ENCODE data around the gene HBG2.
"Not testable (repeated sequence)": the region's sequence is repeated elsewhere in the genome, so short reads cannot be mapped to it uniquely, and the experiment has no call there.

HBG2 gene

DNA sequence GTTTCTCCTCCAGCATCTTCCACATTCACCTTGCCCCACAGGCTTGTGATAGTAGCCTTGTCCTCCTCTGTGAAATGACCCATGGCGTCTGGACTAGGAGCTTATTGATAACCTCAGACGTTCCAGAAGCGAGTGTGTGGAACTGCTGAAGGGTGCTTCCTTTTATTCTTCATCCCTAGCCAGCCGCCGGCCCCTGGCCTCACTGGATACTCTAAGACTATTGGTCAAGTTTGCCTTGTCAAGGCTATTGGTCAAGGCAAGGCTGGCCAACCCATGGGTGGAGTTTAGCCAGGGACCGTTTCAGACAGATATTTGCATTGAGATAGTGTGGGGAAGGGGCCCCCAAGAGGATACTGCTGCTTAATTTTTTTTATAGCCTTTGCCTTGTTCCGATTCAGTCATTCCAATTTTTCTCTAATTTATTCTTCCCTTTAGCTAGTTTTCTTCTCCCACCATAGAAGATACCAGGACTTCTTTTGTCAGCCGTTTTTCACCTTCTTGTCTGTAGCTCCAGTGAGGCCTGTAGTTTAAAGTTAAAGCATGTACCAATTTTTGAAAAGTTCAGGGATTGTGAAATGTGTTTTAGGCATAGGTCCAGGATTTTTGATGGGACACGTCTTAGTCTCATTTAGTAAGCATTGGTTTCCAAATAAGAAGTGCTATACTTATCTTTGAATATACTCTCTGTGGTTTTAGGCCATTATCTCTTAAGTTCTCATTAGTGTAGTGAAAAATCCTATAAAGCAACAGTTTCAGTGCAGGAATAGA, at the start of gene HBG2:
Gene HBG2, minus strand, starts transcription at position 136 of the 768 bp plus-strand sequence. Its CDS starts 53 bp downstream, at position 83.
- not testable (repeated sequence) for FAIRE-seq; DNase-seq (ENCODE audit: low spot score)

GRCh38 chr11:5304046-5304445, 49.5 kb upstream of the HBG2 start:
- DNase-seq (ENCODE audit: low spot score) (no peak), FAIRE-seq (no peak)

GRCh38 chr11:5303626-5304025, 49.0 kb upstream of the HBG2 start:
- FAIRE-seq (no peak), DNase-seq (ENCODE audit: low spot score) (no peak)

DNA sequence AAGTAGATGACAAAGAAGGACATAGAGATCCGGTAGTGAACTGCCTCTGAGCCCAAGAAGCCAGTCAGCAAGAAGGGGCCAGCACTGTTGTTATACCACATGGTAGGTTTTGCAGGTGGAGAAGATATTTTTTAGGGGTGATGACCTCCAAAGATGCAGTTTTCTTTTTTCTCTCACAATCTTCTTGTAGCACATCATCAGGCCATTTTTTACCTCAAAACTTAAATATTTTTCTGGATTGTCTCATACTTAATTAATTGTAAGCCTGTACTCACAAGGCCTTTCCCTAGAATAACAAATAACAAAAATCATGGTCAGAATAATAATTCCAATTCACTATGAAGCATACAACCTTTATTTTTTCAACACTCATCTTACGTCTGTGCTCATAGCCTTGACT, 47.3 kb upstream of the HBG2 start, which contains the start of gene OR51B4:
Gene OR51B4, minus strand, starts transcription at position 101 of the 400 bp plus-strand sequence. Its CDS starts 0 bp downstream, at position 101.
- no peak for FAIRE-seq
- no peak for DNase-seq (ENCODE audit: low spot score)

- FAIRE-seq = no peak
- DNase-seq (ENCODE audit: low spot score) = no peak
Observed at GRCh38 chr11:5300251-5300650, 45.7 kb upstream of the HBG2 start.

- no peak for FAIRE-seq
- DNase-seq (ENCODE audit: low spot score) = no peak
Observed at GRCh38 chr11:5298451-5298850, 43.9 kb upstream of the HBG2 start.

DNA sequence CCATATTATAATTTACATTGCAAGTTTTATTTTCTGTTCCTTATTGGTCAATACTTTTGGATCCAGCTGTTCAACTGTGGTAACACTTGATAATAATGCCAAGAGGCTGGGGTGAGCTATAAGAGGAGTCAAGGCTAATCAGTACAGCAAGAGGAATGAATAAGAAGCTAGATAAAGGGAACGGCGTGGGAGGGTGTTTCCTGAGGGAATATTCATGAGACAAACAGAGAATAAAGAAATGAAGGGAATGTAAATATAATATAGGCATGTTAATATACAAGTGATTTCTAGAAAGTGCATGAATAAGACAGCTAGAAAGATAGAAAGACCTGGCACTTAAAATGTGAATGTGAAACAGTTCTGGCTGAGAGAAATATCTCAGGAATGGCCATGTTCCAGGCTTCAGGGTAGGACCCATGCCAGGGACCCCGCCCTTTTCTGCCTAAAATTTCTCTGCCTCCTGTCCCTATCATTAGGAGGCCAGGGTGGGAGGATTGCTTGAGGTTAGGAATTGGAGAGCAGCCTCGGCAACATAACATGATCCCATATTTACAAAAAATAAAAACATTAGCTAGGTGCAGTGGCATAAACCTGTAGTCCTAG, 43.2 kb upstream of the HBG2 start:
- no peak for FAIRE-seq
- DNase-seq (ENCODE audit: low spot score) = no peak

GRCh38 chr11:5294342-5294995, 39.9 kb upstream of the HBG2 start:
- not testable (repeated sequence) for FAIRE-seq

GRCh38 chr11:5293028-5293427, 38.4 kb upstream of the HBG2 start:
- FAIRE-seq (no peak), DNase-seq (ENCODE audit: low spot score) (no peak)

More at GRCh38 chr11:5294342-5294995, 39.9 kb upstream of the HBG2 start:
- not testable (repeated sequence) for DNase-seq (ENCODE audit: low spot score)

DNA sequence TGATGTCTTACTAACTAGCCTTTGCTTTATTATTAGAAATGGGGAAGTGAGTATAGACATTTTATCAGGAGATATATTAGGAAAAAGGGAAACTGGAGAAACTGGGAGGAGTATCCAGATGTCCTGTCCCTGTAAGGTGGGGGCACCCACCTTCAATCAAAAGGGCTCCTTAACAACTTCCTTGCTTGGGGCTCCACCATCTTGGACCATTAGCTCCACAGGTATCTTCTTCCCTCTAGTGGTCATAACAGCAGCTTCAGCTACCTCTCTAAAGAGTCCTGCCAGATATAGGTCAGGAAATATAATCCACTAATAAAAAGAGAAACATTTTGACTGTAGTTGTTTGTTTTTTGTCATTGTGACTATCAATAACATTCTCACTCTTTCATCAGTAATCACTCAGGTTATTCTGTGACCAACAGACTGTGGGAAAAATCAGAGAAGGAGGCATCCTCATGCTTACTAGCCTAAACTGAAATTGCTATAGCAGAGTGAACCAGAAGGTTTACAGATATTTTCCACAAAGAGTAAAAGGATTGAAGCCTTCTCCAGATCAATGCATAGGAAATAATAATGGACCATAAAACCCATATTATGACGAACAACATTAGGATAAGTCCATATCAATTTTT, 36.7 kb upstream of the HBG2 start:
- FAIRE-seq = no peak
- peak; percentile 11 for DNase-seq (ENCODE audit: low spot score)

DNA sequence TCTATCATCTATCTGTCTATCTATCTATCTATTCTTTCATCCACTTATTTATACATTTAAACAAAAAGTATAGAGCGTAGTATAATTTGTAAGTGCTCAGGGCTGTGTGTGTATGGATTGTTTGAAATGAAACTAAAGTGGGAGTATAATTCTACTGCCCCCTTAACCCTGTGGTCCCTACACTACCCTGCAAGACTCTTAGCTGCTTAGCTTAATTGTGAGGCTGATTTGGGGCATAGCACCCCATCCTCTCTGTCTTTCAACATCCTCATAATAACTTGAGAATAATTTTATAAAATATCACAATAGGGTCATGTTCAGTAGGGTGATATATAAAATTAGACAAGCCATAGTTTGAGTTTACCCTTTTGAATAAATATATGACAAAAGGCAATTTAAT, 35.5 kb upstream of the HBG2 start:
- FAIRE-seq (no peak), DNase-seq (ENCODE audit: low spot score) (no peak)

DNA sequence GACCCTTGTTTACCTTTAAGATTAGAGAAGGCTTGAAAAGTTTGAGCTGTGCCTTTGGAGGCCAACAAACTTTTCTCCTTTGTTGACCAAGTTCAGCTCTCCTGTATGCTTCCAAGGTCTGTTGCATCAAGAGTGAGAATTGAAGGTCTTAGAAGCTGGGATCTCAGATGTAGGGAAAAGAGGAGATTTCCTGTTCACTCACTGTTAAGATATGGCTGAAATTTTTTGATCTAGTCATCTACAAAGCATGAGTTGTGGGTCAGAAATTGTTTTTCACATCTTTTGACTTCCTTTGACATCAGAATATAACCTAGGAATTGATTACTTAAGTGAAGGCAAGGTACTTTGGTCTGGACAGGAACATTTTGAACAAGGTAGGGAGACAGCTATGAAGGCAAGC, 35.1 kb upstream of the HBG2 start:
- FAIRE-seq = no peak
- no peak for DNase-seq (ENCODE audit: low spot score)

DNA sequence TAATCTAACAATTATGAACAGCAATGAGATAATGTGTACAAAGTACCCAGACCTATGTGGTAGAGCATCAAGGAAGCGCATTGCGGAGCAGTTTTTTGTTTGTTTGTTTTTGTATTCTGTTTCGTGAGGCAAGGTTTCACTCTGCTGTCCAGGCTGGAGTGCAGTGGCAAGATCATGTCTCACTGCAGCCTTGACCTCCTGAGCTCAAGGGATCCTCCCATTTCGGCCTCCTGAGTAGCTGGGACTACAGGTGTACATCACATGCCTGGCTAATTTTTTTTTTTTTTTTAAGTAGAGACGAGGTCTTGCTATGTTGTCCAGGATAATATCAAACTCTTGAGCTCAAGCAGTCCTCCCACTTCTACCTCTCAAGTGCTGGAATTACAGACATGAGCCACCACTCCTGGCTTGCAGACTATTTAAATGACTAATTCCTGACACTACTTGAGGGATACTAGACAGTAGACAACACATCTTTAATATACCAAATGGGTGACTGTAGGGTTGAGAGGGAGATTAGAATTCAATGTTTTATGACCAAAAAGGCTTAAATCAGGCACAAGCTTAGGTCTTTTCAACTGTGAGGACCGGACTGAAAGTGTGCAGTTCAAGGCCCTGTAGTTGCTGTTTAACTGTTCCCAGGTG, 34.4 kb upstream of the HBG2 start:
- DNase-seq (ENCODE audit: low spot score) (no peak), FAIRE-seq (no peak)

DNA sequence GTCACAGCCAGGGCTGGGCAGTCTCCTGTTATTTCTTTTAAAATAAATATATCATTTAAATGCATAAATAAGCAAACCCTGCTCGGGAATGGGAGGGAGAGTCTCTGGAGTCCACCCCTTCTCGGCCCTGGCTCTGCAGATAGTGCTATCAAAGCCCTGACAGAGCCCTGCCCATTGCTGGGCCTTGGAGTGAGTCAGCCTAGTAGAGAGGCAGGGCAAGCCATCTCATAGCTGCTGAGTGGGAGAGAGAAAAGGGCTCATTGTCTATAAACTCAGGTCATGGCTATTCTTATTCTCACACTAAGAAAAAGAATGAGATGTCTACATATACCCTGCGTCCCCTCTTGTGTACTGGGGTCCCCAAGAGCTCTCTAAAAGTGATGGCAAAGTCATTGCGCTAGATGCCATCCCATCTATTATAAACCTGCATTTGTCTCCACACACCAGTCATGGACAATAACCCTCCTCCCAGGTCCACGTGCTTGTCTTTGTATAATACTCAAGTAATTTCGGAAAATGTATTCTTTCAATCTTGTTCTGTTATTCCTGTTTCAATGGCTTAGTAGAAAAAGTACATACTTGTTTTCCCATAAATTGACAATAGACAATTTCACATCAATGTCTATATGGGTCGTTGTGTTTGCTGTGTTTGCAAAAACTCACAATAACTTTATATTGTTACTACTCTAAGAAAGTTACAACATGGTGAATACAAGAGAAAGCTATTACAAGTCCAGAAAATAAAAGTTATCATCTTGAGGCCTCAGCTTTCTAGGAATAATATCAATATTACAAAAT, 33.7 kb upstream of the HBG2 start:
- DNase-seq (ENCODE audit: low spot score) = no peak
- no peak for FAIRE-seq

DNA sequence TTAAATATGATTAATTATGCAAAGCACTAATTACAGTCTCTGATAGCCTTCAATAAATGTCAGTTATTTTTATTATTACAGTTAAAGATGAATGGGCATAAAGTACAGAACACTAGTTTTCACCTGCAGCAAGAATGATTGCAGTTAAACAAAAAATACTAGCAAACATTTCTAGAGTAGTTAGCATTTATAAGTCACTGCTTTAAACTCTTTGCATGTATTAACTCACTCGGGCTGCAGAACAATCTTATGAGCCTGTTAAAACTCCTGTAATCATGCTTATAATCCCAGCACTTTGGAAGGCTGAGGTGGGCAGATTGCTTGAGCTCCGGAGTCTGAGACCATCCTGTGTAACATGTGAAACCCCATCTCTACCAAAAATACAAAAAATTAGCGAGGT, 32.3 kb upstream of the HBG2 start:
- FAIRE-seq = no peak
- no peak for DNase-seq (ENCODE audit: low spot score)

- no peak for DNase-seq (ENCODE audit: low spot score)
- FAIRE-seq = no peak
Observed at GRCh38 chr11:5286351-5286750, 31.8 kb upstream of the HBG2 start.

DNA sequence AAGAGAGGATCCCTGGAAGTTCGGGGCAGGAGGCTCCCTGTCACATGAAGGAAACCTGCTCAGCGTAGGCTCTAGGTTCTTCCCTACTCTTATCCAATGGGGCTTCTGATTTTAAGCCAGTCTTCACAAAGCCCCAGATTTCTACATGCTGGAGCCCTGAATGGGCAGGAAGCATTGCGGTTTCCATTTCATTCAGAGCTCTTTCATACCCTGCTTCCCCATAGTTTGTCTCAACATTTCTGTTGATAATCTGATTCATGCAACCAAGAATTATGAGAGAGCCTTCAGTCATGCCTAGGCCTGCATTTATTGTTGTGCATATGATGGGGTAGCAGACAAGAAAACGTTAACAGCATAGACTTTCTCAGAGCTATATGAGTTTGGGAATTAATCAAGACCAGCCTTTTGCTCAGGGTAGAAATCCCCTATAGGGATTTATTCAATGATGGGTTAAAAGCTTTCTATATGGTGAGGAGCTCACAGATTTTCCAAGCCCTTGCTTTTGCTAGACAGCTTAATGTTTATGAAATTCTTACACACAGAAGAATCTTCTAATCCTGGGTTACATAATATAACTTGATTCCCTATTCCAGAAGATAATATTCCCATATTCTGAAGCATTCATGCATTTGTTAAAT, 31.2 kb upstream of the HBG2 start:
- DNase-seq (ENCODE audit: low spot score) = no peak
- FAIRE-seq = no peak

- DNase-seq (ENCODE audit: low spot score) (no peak), FAIRE-seq (no peak)
Observed at GRCh38 chr11:5284637-5285036, 30.1 kb upstream of the HBG2 start.

GRCh38 chr11:5283882-5284281, 29.3 kb upstream of the HBG2 start:
- DNase-seq (ENCODE audit: low spot score) = no peak

GRCh38 chr11:5283086-5283485, 28.5 kb upstream of the HBG2 start:
- no peak for FAIRE-seq
- DNase-seq (ENCODE audit: low spot score) = no peak

More at GRCh38 chr11:5283882-5284281, 29.3 kb upstream of the HBG2 start:
- FAIRE-seq = no peak

Data from urothelium cell line (cell line).